Activated T-cell treated with anti-CD3 and anti-CD28 coated beads for 48 hours (primary cell): ENCODE data around the gene HOXA7.

ENCODE experiments used
- DNase-seq: peaks from one replicate; pipeline ENCODE4 v3.0.0-alpha.2; 2020; ENCODE audit warnings: low read depth

Gene HOXA7

DNA sequence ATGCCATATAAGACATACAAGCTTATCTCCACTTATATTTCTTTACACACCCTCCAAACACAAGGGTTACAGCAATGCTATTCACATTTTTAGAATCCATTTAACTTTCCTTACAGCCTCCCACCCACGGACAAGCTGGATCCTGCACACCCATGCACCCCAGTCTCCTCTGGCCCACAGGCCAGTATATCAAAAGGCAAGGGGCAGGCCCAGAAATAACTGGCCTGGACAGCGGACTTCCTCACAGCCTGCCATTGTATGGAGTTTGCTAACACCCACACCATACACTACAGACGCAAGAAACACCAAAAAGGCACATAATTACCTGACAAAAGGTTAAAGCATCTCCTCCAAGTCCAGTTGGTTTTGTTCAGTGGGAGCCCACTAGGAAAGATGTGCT is 37.9 kb downstream of the HOXA7 start:
- DNase-seq = no peak

DNA sequence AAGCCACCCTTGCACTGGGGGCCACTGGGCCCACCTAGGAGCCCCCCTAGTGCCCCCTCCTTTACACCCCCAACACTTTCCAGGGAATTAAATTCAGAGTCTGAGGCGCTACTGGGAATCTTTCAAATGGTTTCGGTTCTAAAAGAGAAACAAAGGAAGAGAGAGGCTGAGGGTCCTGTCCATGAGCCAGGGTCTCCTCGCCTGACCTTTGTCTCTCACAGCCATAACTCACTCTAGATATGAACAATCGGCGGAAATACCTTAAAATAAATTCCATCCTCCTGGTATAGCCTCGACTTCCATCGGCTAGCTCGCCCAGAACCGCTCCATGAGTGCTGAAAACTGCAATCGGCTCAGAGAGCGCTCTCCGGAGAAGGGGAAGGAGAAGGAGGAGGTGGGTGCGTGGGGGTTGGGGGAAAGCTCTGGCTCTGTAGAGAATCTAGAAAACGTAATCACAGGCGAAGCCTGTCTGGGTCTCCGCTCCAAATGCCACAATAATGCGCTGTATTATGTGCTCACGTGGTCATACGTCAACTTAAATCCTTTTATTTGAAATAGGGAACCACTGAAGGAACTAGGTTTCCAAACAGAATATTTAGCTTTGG is 38.5 kb downstream of the HOXA7 start:
- DNase-seq = no peak

DNA sequence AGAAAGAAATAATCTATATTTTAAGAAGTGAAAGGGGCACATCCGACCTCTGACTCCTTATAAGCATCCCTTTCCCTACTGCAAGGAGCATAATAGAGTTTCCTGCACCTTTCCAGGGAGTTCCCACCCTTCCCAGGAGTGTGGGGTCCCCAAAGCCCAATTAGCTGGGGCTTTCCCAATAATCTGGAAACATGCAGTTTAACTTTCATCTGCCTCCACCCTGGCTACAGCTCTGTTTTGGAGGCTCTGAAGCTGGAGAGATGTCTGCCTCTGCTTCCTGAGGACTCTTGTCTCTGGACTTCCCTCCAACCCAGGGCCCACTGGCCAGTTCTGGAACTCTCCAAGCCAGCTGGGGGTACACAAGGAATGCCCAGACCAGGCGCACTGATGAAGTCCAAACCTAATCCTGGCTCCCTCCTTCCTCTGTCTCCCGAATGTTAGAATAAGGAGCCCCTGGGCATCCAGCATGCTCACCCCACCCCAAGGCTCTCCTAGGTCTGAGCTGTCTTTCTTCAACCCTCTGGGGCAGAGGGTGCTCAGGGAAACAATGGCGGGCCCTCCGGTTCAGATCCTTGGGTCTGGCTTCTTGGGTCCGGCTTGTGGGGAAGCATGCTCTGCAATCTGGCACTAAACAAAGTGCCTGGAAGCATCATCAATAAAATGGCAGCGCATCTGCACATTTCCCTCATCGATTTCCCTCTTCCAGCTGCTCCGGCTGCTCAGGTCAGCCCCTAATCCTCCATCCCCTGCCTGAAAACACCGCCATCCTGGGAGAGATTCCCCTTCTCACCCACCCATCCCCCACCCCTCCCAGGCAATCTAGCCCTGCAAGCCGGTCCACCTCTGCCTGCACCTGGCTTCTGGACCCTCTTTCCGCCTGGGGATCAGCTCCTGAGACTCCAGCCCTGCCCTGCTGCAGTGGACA is 39.3 kb downstream of the HOXA7 start:
- no peak for DNase-seq

DNA sequence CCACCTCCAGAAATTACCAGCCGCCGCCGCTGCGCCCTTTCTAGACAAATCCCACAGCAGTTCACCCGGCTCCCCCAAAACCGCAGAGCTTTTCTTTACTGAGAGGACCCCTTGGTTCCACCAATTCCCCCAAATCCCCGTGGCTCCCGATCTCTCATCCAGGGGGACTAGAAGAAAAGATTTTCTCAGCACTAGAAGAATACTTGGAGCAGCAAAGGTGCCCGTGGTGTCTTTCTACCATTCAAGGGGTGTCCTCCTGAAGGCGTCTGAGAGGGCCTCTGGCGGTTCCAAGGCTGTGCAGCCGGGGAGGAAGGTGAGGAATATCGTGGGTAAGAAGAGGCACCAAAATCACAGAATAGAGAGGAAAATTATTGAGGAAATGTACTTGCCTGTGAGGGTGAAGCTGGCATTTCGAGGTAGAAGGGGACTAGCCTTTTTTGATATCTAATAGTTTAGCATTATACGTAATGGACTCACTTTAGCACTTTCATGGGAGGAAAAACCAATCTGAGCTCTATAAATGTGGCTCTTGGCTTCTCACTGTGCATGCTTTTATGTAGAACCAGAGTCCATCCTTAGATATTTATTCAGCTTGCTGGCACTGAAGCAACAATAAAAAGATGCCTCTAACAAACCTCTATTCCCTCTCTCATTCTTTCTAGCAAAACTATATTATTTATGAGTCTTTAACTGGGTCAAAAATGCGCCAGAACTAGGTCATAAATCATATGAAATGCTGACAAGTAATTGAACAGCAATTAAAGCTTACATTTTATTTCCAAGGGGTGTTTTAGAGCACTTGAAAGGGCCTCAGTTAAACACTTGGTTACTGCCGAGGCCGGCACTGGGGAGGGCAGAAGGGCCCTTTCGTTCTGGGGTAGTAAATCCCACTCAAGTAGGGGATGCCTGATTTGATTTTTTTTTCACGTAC is 40.2 kb downstream of the HOXA7 start:
- DNase-seq = no peak

DNA sequence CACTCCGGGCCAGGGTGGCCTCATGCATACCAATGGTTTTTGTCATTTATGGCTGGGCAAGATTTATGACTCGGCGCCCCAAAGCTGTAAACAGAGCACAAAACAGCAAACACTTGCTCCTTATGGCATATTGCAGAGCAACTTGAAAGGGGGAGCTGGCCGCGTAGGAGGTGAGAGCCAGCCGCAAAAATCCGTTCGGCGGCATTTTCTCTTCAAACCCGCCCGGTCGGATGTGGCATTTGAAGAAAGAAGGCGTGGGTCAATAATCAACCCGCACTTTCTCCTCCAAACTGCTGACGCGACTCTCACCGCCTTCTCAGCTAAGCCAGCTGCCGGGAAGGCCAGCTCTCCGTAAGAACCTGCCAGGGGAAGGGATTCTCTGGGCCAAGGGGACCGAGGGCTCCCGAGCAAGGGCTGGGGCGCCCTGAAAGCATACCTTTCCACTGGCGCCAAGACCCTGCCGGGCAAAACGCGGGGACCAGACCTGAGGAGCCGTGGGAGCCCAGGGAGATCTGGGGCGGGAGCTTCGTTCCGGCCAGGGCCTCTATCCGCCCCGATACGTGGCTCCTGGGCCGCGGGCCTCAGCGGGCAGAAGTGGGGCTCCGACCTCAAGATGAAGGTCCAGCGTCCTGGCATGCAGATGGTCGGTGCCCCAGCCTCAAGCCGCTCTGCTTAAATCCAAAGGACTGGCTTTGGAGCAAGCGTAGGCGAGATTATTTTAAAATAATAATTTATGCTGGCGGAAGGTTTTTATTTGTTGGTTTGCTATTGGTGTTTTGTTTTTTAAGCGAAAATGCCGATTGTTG is 41.1 kb downstream of the HOXA7 start:
- DNase-seq = no peak

DNA sequence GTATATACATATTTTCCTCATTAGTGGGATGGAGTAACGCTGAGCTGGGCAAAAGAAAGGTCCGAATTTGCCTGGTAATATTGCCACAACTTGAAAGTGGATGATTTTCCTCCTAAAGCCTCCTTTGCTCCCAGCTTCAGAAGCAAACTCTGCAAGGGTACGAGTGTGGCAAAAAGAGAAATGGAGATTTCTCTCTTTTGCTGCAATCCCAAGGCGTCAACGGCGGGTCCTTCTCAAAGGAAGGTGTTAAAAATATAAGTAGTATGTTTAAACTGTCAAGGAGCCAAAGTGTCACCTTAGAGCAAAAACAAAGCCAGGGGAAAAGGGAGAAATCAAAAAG is 41.6 kb downstream of the HOXA7 start:
- no peak for DNase-seq

DNA sequence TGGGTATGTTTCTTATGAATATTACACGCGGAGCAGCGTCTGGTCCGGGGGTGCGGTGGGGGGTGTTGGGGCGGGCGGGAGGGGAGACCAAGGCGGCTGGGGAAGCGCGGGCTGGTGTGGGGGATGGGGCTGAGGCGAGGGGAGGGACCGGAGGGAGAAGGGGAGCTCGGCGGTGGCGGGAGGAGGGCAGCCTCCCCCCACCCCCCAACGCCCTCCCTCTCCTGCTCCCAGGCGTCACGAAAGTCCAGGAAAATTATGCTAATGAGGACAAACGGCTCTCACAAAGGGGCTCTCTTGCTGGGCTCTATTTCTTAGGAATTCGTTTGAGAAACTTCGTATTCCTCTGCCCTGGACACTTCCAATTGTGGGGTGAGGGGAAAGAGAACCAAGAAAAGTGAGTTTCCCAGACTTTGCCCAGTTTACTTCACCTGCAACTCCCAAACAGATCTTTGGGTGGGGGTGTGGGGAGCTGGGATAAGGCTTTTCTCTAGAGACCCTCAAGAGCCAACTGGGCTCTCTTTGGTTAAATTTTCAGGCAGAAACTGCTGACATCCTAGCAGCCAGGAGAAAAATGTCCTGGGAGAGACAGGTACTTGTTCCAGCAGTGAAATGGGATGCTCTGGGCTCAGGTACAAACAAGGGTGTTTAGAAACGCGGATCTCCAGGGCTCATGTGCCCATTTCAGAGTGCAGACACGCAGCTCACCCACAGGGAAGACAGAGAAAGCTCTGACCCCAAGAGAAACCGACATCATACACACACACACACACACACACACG is 42.3 kb downstream of the HOXA7 start:
- DNase-seq = no peak

DNA sequence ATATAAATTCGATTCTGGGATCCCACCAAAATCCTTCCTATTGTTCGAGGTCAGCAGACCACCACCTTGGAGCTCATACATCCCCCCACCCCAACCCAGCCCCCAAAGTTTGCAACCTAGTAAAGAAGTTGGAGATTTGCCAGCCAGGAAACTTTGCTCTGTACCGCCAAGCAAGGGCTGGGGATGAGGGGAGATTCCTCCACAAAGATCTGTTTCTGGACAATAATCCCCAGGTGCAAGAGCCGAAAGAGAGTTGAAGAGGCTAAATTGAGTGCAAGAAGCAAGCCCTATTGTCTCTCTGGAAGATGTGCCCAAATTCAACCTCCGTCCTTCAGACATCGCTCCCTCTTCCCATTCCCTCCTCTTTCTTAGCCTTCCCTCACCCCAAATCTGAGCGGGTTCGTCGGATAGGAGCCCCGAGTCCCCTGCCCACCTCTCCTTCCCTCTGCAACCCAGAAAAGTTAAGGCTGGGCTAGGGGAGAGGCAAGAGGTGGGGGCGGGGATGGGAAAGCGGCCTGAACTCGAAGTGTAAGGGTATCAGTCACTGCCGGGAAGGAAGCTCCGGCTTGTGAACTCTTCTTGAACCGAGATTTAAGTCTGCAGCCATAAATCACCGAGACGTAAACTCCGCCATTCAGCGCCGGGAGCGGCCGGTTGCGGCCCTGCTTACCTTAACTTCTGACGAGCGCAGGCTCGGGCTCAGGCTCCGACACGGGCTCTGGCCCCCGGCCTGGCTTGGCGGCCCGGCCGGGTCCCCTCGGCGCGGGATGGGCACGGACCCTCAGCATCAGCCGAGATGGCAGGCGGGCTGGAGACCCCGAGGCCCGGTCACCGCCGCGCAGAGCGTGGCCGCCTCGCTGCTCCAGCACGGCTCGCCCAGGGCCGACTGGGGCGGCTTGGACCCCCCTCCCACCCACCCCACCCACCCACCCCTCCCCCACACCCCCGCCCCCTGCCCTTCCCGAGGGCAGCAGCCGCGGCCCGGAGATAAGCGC is 43.2 kb downstream of the HOXA7 start:
- no peak for DNase-seq

DNA sequence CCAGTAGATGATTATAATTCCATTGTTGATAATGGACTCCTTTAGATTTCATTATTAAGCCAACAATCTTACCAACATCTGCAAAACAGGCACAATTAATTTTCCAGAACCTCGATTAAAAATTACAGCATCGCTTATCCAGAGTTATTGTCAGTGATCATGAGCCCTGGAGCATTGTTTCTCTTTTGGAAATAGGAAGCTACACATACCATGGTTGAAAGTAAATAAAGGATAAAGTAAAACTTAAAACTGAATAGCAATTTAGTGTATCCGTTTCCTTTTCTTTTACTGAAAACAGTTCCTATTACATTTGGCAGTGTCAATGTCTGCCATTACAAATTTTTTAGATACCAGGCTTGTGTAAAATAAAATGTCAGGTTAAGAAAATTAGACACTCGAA is 44.1 kb downstream of the HOXA7 start:
- no peak for DNase-seq

DNA sequence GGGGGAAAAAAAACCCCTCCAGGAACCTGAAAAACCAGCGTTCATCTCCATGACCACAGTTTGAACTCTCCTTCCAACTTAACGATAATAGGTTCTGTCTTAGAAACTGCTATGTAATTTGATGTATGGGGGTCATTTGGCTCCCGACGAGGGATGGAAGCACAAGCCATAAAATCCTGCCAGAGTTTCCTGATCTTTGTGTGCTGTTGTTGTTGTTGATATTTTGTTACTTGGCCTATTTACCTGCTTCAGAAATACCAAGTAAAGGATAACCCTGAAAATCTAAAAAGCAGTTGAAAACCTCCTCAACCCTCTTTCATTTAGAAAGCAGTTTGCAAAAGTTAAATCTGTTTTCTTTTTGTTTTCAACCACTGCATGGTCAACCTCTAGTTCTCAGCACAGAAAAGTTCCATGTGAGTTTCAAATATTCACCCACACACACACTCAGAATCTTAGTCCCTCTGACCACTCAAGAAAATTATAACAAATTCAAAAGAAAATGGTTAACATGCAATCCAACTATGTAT is 44.7 kb downstream of the HOXA7 start:
- DNase-seq = no peak

DNA sequence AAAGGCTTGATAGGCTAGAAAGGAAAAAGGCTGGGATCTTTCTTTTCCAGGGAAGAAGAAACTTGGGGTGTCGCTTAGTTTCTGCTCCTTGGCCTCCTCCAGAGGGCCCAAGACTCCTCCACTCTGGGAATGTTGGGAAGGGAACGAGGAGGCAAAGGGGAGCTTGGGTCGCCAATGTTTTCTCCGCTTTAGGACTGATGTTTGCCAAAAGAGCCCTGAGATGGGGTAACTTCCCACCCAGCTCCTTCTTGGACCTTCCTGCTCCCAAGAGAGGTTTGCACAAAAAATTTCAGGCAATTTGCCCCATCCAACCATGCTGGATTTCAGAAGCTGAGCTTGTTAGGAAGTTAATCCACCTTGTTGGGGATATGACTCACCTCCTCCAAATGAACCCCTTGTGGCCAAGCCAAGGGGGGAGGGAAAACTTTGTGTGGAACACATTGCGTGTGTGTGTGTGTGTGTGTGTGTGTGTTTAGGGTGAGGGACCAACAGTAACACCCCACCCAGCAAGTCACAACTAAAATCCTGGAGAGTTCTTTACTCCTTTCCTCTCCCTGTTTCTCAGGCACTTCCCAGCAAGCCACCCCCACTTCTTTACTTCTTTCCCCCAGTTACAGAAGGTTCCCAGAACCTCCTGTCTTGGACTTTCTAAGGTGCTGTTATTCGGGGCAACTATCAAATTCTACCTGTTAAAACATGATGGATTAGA is 45.3 kb downstream of the HOXA7 start:
- DNase-seq = no peak

DNA sequence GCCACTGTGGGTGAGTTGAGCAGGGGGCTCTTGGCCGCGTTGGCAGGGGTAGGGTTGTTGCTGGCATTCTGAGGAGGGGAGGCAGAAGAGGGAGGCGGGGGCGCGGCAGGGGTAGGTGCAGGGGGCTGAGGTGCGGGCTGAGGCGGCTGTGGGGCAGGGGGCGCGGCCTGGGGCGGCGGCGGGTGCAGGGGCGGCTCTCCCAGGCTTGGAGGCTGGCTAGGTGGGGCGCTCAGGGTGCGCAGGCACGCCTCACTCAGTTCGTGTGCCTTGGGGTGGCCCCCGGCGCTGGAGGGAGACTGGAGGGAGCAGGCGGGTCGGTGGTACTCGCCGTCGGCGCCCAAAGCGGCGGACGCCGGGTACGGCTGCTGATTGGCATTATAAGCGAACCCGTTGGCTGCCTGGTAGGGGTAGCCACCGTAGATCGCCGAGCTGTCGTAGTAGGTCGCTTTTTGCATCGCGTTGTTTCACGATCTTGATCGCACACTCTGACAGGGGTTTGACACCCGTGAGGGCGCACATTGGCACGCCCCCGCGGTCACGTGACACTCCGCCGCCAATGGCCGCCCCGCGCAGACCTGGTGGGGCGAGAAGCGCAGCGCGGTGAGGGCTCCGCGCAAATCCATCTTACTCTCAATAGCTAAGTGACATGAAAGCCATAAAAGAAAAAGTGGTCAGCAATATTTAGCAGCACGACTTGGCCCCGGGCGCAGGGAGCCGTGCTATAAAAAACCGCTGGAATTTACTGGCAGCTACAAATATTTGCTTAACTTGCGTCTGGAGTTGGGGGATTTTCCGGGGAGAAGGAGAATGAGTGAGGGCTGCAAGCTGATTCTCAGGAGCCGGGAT is 46.1 kb downstream of the HOXA7 start:
- DNase-seq = no peak

DNA sequence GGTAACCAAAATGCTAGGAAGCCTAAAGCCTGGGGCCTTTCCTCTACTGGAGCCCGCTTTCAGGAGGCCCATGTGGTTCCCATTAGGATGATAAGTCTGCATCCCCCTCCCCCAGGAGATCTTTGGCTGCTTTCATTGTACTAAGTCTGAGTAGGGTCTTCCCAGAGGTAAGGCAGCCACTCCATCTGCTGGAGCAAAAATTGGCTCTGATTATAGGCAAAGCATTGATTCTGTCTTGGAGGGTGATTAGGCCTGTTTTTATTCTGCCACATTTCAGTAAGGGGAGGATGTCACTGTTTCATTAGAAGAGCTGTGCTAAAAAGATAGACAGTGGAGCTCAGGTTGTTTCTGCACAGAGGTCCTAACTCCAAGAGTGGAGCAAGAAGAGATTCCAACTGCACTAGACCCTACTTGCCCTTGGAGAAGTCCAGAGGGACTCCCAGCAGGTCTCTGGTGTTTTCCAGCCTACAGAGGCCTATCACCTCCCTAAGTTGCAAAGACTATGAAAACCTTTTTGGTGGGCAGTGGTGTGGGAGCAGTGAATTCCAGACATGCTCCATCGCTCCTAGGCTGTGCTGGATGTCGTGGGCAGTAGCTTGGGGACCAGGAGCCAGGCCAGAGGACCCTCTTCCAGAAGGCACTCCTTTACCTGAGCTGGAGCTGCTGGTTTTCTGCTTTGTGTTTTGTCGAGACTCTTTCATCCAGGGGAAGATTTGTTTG is 46.8 kb downstream of the HOXA7 start:
- DNase-seq = no peak

DNA sequence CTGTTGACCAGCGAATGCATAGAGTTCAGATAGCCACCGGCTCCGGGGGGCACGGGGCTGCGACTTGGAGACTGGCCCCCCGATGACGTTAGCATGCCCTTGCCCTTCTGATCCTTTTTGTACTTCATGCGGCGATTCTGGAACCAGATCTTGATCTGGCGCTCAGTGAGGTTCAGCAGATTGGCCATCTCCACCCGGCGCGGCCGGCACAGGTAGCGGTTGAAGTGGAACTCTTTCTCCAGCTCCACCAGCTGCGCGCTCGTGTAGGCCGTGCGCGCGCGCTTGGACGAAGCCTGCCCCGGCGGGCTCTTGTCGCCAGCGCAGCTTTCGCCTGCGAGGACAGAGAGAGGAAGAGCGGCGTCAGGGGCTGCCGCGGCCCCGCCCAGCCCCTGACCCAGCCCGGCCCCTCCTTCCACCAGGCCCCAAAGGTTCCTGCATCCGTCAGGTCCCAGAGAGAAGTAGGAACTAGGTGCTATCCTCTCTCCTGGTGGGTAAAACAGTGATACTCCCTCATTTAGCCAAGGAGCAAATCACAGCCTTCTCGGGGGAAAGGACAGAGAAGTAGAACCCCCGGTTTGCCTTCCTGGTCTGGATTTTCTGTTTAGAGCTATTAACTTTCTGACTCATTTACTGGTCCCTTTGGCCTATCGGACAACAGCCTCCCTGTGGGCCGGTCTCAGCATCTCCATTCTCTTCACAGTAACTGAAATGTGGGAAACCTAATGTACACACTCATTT is 47.9 kb downstream of the HOXA7 start:
- no peak for DNase-seq

DNA sequence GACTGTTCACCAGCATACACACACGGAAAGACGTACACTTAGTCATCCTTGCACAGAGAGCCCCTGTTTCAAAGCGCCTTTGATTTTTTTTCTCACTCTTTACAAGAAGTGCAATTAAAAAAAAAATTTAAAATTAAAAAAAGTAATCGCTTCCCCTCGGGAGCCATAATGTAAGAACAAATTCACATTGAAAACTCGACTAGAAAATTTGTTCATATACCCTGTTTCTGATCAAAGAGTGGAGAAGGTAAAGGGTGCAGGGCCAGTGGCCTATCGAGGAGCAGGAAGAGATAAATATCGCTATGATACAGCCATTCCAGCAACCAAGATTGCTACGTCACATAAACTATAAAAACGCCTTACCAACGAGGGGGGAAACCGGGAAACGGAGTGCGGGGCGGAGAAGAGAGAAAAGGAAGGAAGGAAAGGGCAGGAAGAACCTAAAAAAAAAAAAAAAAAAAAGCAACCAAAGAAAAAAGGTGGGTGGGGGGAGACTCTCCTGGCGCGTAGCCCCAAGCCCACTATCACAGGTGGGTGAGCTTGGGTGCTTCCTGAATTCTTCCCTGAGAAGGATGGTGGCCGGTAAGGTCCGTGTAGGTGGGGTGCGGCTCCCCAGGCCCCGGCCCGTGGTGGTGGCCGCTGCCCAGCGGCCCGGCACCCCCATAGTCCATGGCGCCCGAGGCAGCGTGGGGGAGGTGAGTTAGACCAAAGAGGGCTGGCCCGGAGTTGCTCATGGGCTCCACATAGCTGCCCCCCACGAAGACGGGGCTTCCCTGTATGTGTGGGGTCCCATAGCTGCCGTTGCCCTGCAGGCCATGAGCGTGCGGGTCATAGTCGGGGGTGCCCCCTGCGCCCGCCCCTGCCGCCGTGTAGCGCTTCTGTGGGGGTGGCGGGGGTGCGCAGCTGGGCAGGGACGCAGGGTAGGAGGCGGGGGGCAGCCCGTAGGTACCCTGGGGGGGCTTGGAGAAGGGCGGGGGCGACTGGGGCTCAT is 48.8 kb downstream of the HOXA7 start:
- no peak for DNase-seq
